WTC11 (cell line): ENCODE data around the gene IL36G. TPM values are rescaled to one million over a fixed set of nuclear protein-coding genes. Genes with fewer than 3 reads are reported as not detected.

Source experiments
- ATAC-seq: fragments of 200-7000 bp; cut with Tn5 transposase; 2 replicates; pipeline ENCODE4 v1.10.0; 2021; ENCODE audit warnings: mild to moderate bottlenecking, moderate library complexity
- CTCF ChIA-PET: fragments of 300-600 bp; sonication (Branson Sonifier 250); formaldehyde crosslinking; loops from one replicate; lab custom pipeline; 2021; ENCODE audit warnings: antibody characterized with exemption; lab: Charles Lee
- POLR2A ChIA-PET: fragments of 350-600 bp; sonication (Branson Sonifier 250); formaldehyde crosslinking; loops from one replicate; lab custom pipeline; 2021; ENCODE audit warnings: antibody characterized with exemption; lab: Charles Lee
- DNase-seq: peaks from one replicate; pipeline ENCODE4 v3.0.0; 2021; ENCODE audit warnings: low spot score
- H3K27ac Mint-ChIP-seq: 2 replicates; pipeline ENCODE4 v1.8.0; 2021; ENCODE audit warnings: mixed read lengths
- H3K27me3 Mint-ChIP-seq: 2 replicates; pipeline ENCODE4 v1.8.0; 2021; ENCODE audit warnings: low read depth, mild to moderate bottlenecking, moderate library complexity, mixed read lengths
- H3K36me3 Mint-ChIP-seq: 2 replicates; pipeline ENCODE4 v1.8.0; 2021; ENCODE audit warnings: mixed read lengths
- H3K4me1 Mint-ChIP-seq: 2 replicates; pipeline ENCODE4 v1.8.0; 2022; ENCODE audit warnings: mixed read lengths
- H3K4me3 Mint-ChIP-seq: 2 replicates; pipeline ENCODE4 v1.8.0; 2021; ENCODE audit warnings: mild to moderate bottlenecking, moderate library complexity, mixed read lengths
- H3K9me3 Mint-ChIP-seq: 2 replicates; pipeline ENCODE4 v1.8.0; 2021; ENCODE audit warnings: mixed read lengths
- CBFB ChIP-seq: sonication (generic); formaldehyde crosslinking; IDR thresholded peaks from 2 replicates; pipeline ENCODE4 v1.8.1; 2022; ENCODE audit warnings: mild to moderate bottlenecking, low read depth, missing genetic modification reagents
- CREM ChIP-seq: sonication (generic); formaldehyde crosslinking; IDR thresholded peaks from 2 replicates; pipeline ENCODE4 v1.8.1; 2022; ENCODE audit warnings: mild to moderate bottlenecking, missing genetic modification reagents, moderate library complexity
- GTF2I ChIP-seq: fragments of 250-450 bp; sonication (Bioruptor Pico); conservative IDR thresholded peaks from 2 replicates; pipeline ENCODE4 v1.4.0; 2021; ENCODE audit warnings: mild to moderate bottlenecking
- JUN ChIP-seq: sonication (generic); formaldehyde crosslinking; IDR thresholded peaks from 2 replicates; pipeline ENCODE4 v1.8.0; 2023; ENCODE audit warnings: mild to moderate bottlenecking, missing genetic modification reagents
- KAT7 ChIP-seq: sonication (generic); formaldehyde crosslinking; IDR thresholded peaks from 2 replicates; pipeline ENCODE4 v1.8.1; 2023; ENCODE audit warnings: missing genetic modification reagents, mild to moderate bottlenecking, borderline replicate concordance
- NFE2L1 ChIP-seq: sonication (generic); formaldehyde crosslinking; IDR thresholded peaks from 2 replicates; pipeline ENCODE4 v1.8.1; 2023; ENCODE audit warnings: missing genetic modification reagents
- NR2C2 ChIP-seq: sonication (generic); formaldehyde crosslinking; IDR thresholded peaks from 2 replicates; pipeline ENCODE4 v1.8.0; 2022; ENCODE audit warnings: mild to moderate bottlenecking, missing genetic modification reagents
- SMAD4 ChIP-seq: sonication (generic); formaldehyde crosslinking; IDR thresholded peaks from 2 replicates; pipeline ENCODE4 v1.8.0; 2022; ENCODE audit warnings: mild to moderate bottlenecking, missing genetic modification reagents
- TEAD1 ChIP-seq: sonication (generic); formaldehyde crosslinking; IDR thresholded peaks from 2 replicates; pipeline ENCODE4 v1.8.0; 2022; ENCODE audit warnings: mild to moderate bottlenecking, missing genetic modification reagents
- ZNF317 ChIP-seq: sonication (generic); formaldehyde crosslinking; IDR thresholded peaks from 2 replicates; pipeline ENCODE4 v1.8.1; 2023; ENCODE audit warnings: low read depth, mild to moderate bottlenecking, moderate library complexity, missing genetic modification reagents, borderline replicate concordance
- ZNF416 ChIP-seq: fragments of 250-450 bp; sonication (Bioruptor Pico); IDR thresholded peaks from 2 replicates; pipeline ENCODE4 v1.9.0; 2021; ENCODE audit warnings: mild to moderate bottlenecking, inconsistent platforms
- total RNA-seq: library from RNA; stranded (reverse); gene quantifications from 3 replicates; pipeline ENCODE4 v1.2.3, GENCODE V29; 2021
- TF ChIP-seq, protein P1 (sequence below): sonication (generic); formaldehyde crosslinking; conservative IDR thresholded peaks from 2 replicates; pipeline ENCODE4 v1.8.1; 2023; ENCODE audit warnings: mild to moderate bottlenecking, low read depth, missing genetic modification reagents, moderate library complexity
- TF ChIP-seq, protein P2 (sequence below): fragments of 250-450 bp; sonication (Bioruptor Pico); IDR thresholded peaks from 2 replicates; pipeline ENCODE4 v1.9.0; 2021; ENCODE audit warnings: mild to moderate bottlenecking
- TF ChIP-seq, protein P3 (sequence below): sonication (generic); formaldehyde crosslinking; IDR thresholded peaks from 2 replicates; pipeline ENCODE4 v1.8.1; 2023; ENCODE audit warnings: mild to moderate bottlenecking, missing genetic modification reagents
- TF ChIP-seq, protein P4 (sequence below): sonication (generic); formaldehyde crosslinking; IDR thresholded peaks from 2 replicates; pipeline ENCODE4 v1.8.1; 2022; ENCODE audit warnings: low read depth, mild to moderate bottlenecking, moderate library complexity, missing genetic modification reagents, borderline replicate concordance
- TF ChIP-seq, protein P5 (sequence below): sonication (generic); formaldehyde crosslinking; IDR thresholded peaks from 2 replicates; pipeline ENCODE4 v1.8.0; 2023; ENCODE audit warnings: mild to moderate bottlenecking, missing genetic modification reagents
- TF ChIP-seq, protein P6 (sequence below): fragments of 250-450 bp; sonication (Bioruptor Pico); conservative IDR thresholded peaks from 2 replicates; pipeline ENCODE4 v1.9.0; 2021; ENCODE audit warnings: mild to moderate bottlenecking
- TF ChIP-seq, protein P7 (sequence below): sonication (generic); formaldehyde crosslinking; IDR thresholded peaks from 2 replicates; pipeline ENCODE4 v1.8.1; 2022; ENCODE audit warnings: missing genetic modification reagents, borderline replicate concordance
- TF ChIP-seq, protein P8 (sequence below): sonication (generic); formaldehyde crosslinking; IDR thresholded peaks from 2 replicates; pipeline ENCODE4 v1.8.0; 2022; ENCODE audit warnings: mild to moderate bottlenecking, missing genetic modification reagents

The IL36G gene
- total RNA-seq, 1 experiment from 2014 or later, result not detected

DNA sequence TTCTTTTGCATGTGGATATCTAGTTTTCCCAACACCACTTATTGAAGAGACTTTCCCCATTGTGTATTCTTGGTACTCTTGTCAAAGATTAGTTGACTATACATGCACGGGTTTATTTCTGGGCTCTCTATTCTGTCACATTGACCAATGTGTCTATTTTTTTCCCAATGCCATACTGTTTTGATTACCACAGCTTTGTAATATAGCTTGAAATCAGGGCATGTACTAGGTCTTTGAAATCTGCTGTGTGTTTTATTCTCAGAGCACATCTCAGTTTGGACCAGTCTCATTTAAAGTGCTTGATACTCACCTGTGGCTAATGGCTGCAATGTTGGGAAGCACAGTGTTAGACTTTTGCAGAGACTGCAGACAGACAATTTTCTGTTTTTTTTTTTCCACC, 32.8 kb upstream of the IL36G start (continued):
- TF ChIP-seq, protein P1, sequence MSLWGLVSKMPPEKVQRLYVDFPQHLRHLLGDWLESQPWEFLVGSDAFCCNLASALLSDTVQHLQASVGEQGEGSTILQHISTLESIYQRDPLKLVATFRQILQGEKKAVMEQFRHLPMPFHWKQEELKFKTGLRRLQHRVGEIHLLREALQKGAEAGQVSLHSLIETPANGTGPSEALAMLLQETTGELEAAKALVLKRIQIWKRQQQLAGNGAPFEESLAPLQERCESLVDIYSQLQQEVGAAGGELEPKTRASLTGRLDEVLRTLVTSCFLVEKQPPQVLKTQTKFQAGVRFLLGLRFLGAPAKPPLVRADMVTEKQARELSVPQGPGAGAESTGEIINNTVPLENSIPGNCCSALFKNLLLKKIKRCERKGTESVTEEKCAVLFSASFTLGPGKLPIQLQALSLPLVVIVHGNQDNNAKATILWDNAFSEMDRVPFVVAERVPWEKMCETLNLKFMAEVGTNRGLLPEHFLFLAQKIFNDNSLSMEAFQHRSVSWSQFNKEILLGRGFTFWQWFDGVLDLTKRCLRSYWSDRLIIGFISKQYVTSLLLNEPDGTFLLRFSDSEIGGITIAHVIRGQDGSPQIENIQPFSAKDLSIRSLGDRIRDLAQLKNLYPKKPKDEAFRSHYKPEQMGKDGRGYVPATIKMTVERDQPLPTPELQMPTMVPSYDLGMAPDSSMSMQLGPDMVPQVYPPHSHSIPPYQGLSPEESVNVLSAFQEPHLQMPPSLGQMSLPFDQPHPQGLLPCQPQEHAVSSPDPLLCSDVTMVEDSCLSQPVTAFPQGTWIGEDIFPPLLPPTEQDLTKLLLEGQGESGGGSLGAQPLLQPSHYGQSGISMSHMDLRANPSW (CRISPR knock-in tag), result no peak
- TF ChIP-seq JUN, result no peak
- TF ChIP-seq, protein P2, sequence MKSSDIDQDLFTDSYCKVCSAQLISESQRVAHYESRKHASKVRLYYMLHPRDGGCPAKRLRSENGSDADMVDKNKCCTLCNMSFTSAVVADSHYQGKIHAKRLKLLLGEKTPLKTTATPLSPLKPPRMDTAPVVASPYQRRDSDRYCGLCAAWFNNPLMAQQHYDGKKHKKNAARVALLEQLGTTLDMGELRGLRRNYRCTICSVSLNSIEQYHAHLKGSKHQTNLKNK (CRISPR knock-in tag), result no peak
- TF ChIP-seq ZNF416 (CRISPR knock-in tag), result no peak
- TF ChIP-seq, protein P3, sequence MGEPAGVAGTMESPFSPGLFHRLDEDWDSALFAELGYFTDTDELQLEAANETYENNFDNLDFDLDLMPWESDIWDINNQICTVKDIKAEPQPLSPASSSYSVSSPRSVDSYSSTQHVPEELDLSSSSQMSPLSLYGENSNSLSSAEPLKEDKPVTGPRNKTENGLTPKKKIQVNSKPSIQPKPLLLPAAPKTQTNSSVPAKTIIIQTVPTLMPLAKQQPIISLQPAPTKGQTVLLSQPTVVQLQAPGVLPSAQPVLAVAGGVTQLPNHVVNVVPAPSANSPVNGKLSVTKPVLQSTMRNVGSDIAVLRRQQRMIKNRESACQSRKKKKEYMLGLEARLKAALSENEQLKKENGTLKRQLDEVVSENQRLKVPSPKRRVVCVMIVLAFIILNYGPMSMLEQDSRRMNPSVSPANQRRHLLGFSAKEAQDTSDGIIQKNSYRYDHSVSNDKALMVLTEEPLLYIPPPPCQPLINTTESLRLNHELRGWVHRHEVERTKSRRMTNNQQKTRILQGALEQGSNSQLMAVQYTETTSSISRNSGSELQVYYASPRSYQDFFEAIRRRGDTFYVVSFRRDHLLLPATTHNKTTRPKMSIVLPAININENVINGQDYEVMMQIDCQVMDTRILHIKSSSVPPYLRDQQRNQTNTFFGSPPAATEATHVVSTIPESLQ (CRISPR knock-in tag), result no peak

DNA sequence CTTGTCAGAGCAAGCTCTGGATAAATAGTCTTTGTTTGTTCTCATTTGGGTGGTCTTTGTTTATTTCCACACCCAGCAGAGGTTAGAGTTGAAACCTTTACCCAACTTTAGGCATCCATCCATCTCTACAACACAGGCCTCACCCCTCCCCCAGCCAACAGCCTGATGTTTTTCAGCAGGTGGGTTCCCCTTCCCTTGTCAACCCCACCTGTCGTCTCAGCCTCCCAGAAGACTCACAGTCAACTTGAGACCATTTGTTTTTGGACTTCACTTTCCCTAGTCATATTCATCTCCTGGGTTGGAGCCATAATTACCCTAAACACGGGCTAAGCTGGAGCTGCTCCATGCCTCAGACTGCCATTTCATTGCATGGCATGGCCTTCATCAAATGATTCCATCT, 31.7 kb upstream of the IL36G start:
- DNase-seq (no peak), ATAC-seq (no peak)
- ChIA-PET CTCF (no interaction called here), POLR2A (no interaction called here)
- H3K27me3 Mint-ChIP-seq, result peaks cover 34% of the 10 kb centered on the region
- H3K9me3 Mint-ChIP-seq, result peaks cover 4% of the 10 kb centered on the region
- H3K27ac Mint-ChIP-seq, result no peak overlapping the region
- no peak for TF ChIP-seq ZNF317 (CRISPR knock-in tag)
- TF ChIP-seq, protein P4, sequence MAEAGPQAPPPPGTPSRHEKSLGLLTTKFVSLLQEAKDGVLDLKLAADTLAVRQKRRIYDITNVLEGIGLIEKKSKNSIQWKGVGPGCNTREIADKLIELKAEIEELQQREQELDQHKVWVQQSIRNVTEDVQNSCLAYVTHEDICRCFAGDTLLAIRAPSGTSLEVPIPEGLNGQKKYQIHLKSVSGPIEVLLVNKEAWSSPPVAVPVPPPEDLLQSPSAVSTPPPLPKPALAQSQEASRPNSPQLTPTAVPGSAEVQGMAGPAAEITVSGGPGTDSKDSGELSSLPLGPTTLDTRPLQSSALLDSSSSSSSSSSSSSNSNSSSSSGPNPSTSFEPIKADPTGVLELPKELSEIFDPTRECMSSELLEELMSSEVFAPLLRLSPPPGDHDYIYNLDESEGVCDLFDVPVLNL (CRISPR knock-in tag), result no peak
- TF ChIP-seq, protein P5, sequence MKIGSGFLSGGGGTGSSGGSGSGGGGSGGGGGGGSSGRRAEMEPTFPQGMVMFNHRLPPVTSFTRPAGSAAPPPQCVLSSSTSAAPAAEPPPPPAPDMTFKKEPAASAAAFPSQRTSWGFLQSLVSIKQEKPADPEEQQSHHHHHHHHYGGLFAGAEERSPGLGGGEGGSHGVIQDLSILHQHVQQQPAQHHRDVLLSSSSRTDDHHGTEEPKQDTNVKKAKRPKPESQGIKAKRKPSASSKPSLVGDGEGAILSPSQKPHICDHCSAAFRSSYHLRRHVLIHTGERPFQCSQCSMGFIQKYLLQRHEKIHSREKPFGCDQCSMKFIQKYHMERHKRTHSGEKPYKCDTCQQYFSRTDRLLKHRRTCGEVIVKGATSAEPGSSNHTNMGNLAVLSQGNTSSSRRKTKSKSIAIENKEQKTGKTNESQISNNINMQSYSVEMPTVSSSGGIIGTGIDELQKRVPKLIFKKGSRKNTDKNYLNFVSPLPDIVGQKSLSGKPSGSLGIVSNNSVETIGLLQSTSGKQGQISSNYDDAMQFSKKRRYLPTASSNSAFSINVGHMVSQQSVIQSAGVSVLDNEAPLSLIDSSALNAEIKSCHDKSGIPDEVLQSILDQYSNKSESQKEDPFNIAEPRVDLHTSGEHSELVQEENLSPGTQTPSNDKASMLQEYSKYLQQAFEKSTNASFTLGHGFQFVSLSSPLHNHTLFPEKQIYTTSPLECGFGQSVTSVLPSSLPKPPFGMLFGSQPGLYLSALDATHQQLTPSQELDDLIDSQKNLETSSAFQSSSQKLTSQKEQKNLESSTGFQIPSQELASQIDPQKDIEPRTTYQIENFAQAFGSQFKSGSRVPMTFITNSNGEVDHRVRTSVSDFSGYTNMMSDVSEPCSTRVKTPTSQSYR (CRISPR knock-in tag), result no peak
- TF ChIP-seq CBFB (CRISPR knock-in tag), result no peak
- no peak for TF ChIP-seq GTF2I (CRISPR knock-in tag)
- TF ChIP-seq, protein P6, sequence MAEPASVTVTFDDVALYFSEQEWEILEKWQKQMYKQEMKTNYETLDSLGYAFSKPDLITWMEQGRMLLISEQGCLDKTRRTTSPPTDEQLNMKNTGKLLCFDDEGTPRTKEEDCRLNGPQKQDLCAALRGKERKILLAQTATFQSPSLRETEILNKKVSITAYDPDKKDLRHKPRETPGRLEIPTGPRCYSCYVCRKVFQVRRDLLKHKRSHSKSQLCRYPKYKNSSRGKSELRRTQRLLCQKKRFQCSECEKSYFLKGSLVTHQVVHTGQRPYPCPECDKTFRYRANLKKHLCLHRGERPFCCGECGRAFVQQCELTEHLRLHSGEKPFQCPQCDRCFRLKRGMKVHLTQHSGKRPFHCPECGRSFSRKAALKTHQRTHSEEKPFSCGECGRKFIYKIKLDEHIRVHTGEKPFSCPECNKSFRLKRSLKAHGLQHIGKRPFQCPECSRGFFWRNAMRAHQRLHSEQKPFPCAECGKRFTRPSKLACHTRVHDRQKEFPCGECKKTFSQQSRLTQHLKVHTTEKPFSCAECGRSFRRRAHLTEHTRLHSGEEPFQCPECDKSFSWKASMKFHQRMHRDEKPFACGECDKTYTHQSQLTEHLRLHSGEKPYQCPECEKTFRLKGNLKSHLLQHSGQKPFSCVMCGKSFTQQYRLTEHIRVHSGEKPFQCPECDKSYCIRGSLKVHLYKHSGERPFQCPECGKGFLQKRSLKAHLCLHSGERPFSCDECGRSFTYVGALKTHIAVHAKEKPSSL (CRISPR knock-in tag), result no peak
- TF ChIP-seq, protein P7, sequence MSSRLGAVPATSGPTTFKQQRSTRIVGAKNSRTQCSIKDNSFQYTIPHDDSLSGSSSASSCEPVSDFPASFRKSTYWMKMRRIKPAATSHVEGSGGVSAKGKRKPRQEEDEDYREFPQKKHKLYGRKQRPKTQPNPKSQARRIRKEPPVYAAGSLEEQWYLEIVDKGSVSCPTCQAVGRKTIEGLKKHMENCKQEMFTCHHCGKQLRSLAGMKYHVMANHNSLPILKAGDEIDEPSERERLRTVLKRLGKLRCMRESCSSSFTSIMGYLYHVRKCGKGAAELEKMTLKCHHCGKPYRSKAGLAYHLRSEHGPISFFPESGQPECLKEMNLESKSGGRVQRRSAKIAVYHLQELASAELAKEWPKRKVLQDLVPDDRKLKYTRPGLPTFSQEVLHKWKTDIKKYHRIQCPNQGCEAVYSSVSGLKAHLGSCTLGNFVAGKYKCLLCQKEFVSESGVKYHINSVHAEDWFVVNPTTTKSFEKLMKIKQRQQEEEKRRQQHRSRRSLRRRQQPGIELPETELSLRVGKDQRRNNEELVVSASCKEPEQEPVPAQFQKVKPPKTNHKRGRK (CRISPR knock-in tag), result no peak
- TF ChIP-seq, protein P8, sequence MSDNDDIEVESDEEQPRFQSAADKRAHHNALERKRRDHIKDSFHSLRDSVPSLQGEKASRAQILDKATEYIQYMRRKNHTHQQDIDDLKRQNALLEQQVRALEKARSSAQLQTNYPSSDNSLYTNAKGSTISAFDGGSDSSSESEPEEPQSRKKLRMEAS (CRISPR knock-in tag), result no peak
- TF ChIP-seq, protein P3 (CRISPR knock-in tag), result no peak
- no peak for TF ChIP-seq KAT7 (CRISPR knock-in tag)
- TF ChIP-seq SMAD4 (CRISPR knock-in tag), result no peak
- no peak for TF ChIP-seq NFE2L1 (CRISPR knock-in tag)
- no peak for TF ChIP-seq TEAD1 (CRISPR knock-in tag)
- TF ChIP-seq NR2C2, result no peak
- TF ChIP-seq CREM (CRISPR knock-in tag), result no peak
- H3K36me3 Mint-ChIP-seq, result no peaks in the 10 kb centered on the region
- no peak overlapping the region for H3K4me3 Mint-ChIP-seq
- H3K4me1 Mint-ChIP-seq, result no peaks in the 10 kb centered on the region
